GM12875 (cell line): ENCODE results near the gene BRF1.

ENCODE experiments used
- H3K4me3 ChIP-seq: one replicate; pipeline ENCODE4 v1.5.1; 2011; ENCODE audit warnings: low read depth, low read length, control low read depth
- CTCF ChIP-seq: IDR thresholded peaks from 2 replicates; pipeline ENCODE4 v1.5.1; 2011; ENCODE audit warnings: low read depth, mild to moderate bottlenecking, control low read depth, inconsistent platforms, low read length, moderate library complexity, borderline replicate concordance; ENCODE audit not compliant: insufficient read depth

Gene BRF1

GRCh38 chr14:105216490-105217247, 84.1 kb downstream of the BRF1 start:
- no peak for TF ChIP-seq CTCF
- no peak overlapping the region for H3K4me3 ChIP-seq

GRCh38 chr14:105215602-105216001, 85.2 kb downstream of the BRF1 start:
- no peak overlapping the region for H3K4me3 ChIP-seq
- TF ChIP-seq CTCF, result no peak

- no peak for TF ChIP-seq CTCF
- no peak overlapping the region for H3K4me3 ChIP-seq
Measured at GRCh38 chr14:105214324-105214915, 86.4 kb downstream of the BRF1 start.

GRCh38 chr14:105213361-105213760, 87.4 kb downstream of the BRF1 start:
- TF ChIP-seq CTCF, result no peak
- H3K4me3 ChIP-seq, result no peak overlapping the region

- TF ChIP-seq CTCF, result no peak
- no peak overlapping the region for H3K4me3 ChIP-seq
Measured at GRCh38 chr14:105212541-105213300, 88.1 kb downstream of the BRF1 start.

- H3K4me3 ChIP-seq, result no peak overlapping the region
- no peak for TF ChIP-seq CTCF
Measured at GRCh38 chr14:105211758-105212089, 89.1 kb downstream of the BRF1 start.
